Breast epithelium (tissue), 4 donors: ENCODE data around the gene PDE7B. TPM values are rescaled to one million over a fixed set of nuclear protein-coding genes. Genes with fewer than 3 reads are reported as not detected.
A peak's percentile ranks its signal among the peaks of the same experiment; 100 is the strongest.

ENCODE experiments used
- DNase-seq, 2 donors: peaks; one replicate each; pipeline ENCODE4 v3.0.0-alpha.2; 2019; ENCODE audit warnings: low spot score in 2 of 2
- H3K27ac ChIP-seq, 2 donors: fragments of 200-600 bp; sonication (generic) in 1 of 2; one replicate each; pipeline ENCODE4 v1.5.1; 2016 to 2019; ENCODE audit warnings: mild to moderate bottlenecking in 1 of 2
- H3K27me3 ChIP-seq, 2 donors: fragments of 200-600 bp; sonication (generic) in 1 of 2; one replicate each; pipeline versions ENCODE4 v1.5.1 to v1.6.0; 2017 to 2019; ENCODE audit warnings: control low read depth in 1 of 2, mild to moderate bottlenecking in 1 of 2
- H3K36me3 ChIP-seq: fragments of 200-600 bp; one replicate; pipeline ENCODE4 v1.5.1; 2019
- H3K4me1 ChIP-seq, 2 donors: fragments of 200-600 bp; sonication (generic); one replicate each; pipeline ENCODE4 v1.5.1; 2016 to 2019; ENCODE audit warnings: control low read depth in 1 of 2
- H3K4me3 ChIP-seq, 3 donors: fragments of 200-600 bp; sonication (generic); 1 replicate in 2 of 3; 2 replicates in 1 of 3; pipeline ENCODE4 v1.5.1; 2016 to 2019; ENCODE audit warnings: mild to moderate bottlenecking in 3 of 3, moderate library complexity in 2 of 3
- H3K9me3 ChIP-seq, 2 donors: fragments of 200-600 bp; sonication (generic) in 1 of 2; one replicate each; pipeline ENCODE4 v1.5.1; 2016 to 2019; ENCODE audit warnings: control low read depth in 1 of 2
- POLR2A ChIP-seq: fragments of 450-650 bp; IDR thresholded peaks from one replicate; pipeline ENCODE4 v1.6.1; 2016; ENCODE audit warnings: antibody characterized with exemption, mild to moderate bottlenecking, moderate library complexity
- POLR2AphosphoS5 ChIP-seq, 3 donors: sonication (generic); formaldehyde crosslinking; IDR thresholded peaks; one replicate each; pipeline ENCODE4 v1.6.1; 2017; ENCODE audit warnings: antibody characterized with exemption in 3 of 3
- intact Hi-C: fragments of 100-400 bp; cut with DNase I; formaldehyde crosslinking; loops from one replicate; pipeline ENCODE4 v1.15.1; 2023; ENCODE audit warnings: low total_unique reads
- total RNA-seq, 3 donors: library from RNA; depleted of rRNA; stranded (reverse); fragments of >200 nt; gene quantifications; one replicate each; pipeline ENCODE4 v1.1.0, GENCODE V29; 2016
- TF ChIP-seq, protein P1 (sequence below), 3 donors: fragments of 450-650 bp; IDR thresholded peaks; one replicate each; pipeline ENCODE4 v1.5.1; 2016 to 2017; ENCODE audit warnings: antibody characterized with exemption in 3 of 3, mild to moderate bottlenecking in 3 of 3, moderate library complexity in 3 of 3

PDE7B gene
- total RNA-seq, 3 donors from 2014 or later = 3.4 to 5.2 (median 5.1) TPM

DNA sequence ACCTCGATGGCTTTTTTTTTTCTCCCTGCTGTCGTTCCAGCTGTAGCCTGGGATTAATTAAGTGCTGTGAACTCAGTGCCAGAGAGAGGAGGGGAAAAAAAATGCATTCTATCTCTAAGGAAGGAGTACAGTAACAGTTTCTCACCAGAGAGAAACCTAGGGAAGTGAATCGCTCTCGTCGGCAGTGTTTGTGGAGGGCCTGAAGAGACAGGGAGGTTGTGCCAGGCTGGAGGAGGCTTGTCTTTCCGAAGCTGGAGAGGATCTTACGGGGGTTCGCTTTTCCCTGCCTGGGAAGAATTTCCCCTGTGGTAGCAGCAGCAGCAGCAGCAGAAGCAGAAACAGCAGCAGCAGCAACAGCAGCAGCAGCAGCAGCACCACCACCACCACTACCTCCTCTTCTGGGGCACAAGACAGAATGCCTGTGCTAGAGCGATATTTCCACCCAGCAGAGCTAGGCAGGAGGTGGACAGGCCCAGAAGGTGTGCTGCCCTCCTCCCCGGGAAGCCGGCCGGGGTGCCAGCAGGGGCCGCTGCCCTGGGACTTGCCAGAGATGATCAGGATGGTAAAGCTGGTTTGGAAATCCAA is 186.5 kb downstream of the PDE7B start:
- Histone ChIP-seq H3K4me3 (peak overlapping the region; percentile 25 to 56 (median 39)), H3K4me1 (peaks cover 0 to 4% of the 10 kb centered on the region in 2 donors), H3K9me3 (no peaks in the 10 kb centered on the region), H3K36me3 (no peaks in the 10 kb centered on the region), H3K27ac (peak overlapping the region; percentile 30 to 45), H3K27me3 (no peaks in the 10 kb centered on the region)
- TF ChIP-seq, protein P1, sequence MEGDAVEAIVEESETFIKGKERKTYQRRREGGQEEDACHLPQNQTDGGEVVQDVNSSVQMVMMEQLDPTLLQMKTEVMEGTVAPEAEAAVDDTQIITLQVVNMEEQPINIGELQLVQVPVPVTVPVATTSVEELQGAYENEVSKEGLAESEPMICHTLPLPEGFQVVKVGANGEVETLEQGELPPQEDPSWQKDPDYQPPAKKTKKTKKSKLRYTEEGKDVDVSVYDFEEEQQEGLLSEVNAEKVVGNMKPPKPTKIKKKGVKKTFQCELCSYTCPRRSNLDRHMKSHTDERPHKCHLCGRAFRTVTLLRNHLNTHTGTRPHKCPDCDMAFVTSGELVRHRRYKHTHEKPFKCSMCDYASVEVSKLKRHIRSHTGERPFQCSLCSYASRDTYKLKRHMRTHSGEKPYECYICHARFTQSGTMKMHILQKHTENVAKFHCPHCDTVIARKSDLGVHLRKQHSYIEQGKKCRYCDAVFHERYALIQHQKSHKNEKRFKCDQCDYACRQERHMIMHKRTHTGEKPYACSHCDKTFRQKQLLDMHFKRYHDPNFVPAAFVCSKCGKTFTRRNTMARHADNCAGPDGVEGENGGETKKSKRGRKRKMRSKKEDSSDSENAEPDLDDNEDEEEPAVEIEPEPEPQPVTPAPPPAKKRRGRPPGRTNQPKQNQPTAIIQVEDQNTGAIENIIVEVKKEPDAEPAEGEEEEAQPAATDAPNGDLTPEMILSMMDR (IDR thresholded peaks at IDR 0.05) = no peak
- no peak for TF ChIP-seq POLR2A
- no peak for TF ChIP-seq POLR2AphosphoS5 (IDR thresholded peaks at IDR 0.05)
- intact Hi-C loops = no loop called here
- DNase-seq = no peak

DNA sequence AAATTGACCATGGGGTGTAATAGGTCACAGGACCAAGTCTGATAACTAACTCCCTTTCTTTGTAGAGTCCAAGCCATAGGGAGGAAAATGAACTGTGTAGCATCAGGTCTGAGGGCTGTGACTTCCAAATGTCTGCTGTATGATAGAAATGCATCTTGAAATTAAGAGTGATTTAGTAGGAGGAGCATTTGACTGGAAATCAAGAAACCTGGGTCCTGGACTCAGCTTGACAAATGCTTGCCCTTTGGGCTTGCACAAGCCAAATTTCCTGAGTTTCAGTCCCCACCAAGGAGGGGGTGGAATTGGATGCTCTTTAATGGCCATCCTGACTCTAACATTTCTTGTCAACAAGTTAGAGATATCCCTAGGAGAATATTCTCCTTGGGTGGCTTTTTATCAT is 187.0 kb downstream of the PDE7B start:
- Histone ChIP-seq H3K27me3 (no peaks in the 10 kb centered on the region), H3K4me1 (peaks cover 0 to 4% of the 10 kb centered on the region in 2 donors), H3K4me3 (peak overlapping the region; percentile 25 to 56 (median 39)), H3K9me3 (no peaks in the 10 kb centered on the region), H3K27ac (peak overlapping the region; percentile 30 to 45), H3K36me3 (no peaks in the 10 kb centered on the region)
- intact Hi-C loops = no loop called here
- TF ChIP-seq POLR2A (no peak), POLR2AphosphoS5 (IDR thresholded peaks at IDR 0.05) (no peak)
- TF ChIP-seq, protein P1 (IDR thresholded peaks at IDR 0.05) = no peak
- no peak for DNase-seq

DNA sequence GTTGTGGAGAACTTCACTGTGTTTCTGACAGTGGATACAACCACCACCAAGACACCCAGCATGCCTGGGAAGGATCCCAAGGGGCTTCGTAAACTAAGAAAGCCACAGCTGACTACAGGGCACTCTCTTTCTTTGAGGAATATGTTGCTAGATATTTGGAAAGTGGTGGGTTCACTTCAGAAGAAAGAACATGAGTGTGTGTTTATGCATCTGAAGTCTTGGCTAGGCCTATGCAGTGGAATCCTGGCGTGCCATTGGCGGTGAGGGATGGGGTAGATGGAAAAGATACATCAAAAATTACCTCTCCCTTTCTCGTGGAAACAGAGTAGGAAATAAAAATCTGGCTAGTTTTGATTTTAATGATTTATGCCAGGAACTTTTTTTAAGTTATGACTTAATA is 187.7 kb downstream of the PDE7B start:
- TF ChIP-seq POLR2AphosphoS5 (IDR thresholded peaks at IDR 0.05) (no peak), POLR2A (no peak)
- TF ChIP-seq, protein P1 (IDR thresholded peaks at IDR 0.05) = no peak

DNA sequence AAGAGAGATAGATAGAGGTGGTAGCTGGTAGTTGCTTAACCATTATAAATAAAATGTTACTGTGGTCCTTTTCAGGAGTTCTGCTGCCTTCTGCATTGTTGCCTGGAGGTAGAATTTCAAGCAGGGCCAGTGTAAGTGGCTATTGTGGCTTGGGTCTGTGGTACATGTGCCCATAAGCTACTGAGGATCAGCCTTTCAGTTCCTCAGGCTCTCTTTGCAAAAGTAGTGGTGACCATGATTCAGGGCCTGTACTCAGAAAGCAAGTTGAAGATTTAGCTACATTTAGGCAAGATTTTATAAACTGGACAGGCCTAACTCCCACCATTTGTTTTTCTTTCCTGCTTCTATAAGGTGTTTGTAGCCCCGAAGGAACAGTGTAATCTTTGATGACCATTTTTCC is 199.0 kb downstream of the PDE7B start:
- Histone ChIP-seq H3K9me3 (no peaks in the 10 kb centered on the region), H3K27ac (peak overlapping the region; percentile 18 to 67), H3K36me3 (no peaks in the 10 kb centered on the region), H3K4me3 (peak overlapping the region in 1 of 3 donors; percentile 16), H3K27me3 (no peaks in the 10 kb centered on the region), H3K4me1 (no peaks in the 10 kb centered on the region)
- intact Hi-C loops = no loop called here
- TF ChIP-seq POLR2A (no peak), POLR2AphosphoS5 (IDR thresholded peaks at IDR 0.05) (no peak)
- TF ChIP-seq, protein P1 (IDR thresholded peaks at IDR 0.05) = no peak
- no peak for DNase-seq

More for the DNA sequence above, 187.7 kb downstream of the PDE7B start:
- H3K4me3 ChIP-seq = peak overlapping the region in 2 of 3 donors; percentile 39 to 56
- no peak for DNase-seq
- H3K4me1 ChIP-seq = peaks cover 0 to 4% of the 10 kb centered on the region in 2 donors
- H3K27ac ChIP-seq = peak overlapping the region; percentile 37 to 48
- intact Hi-C loops = no loop called here
- H3K27me3 ChIP-seq = no peaks in the 10 kb centered on the region
- no peaks in the 10 kb centered on the region for H3K9me3 ChIP-seq
- no peaks in the 10 kb centered on the region for H3K36me3 ChIP-seq

DNA sequence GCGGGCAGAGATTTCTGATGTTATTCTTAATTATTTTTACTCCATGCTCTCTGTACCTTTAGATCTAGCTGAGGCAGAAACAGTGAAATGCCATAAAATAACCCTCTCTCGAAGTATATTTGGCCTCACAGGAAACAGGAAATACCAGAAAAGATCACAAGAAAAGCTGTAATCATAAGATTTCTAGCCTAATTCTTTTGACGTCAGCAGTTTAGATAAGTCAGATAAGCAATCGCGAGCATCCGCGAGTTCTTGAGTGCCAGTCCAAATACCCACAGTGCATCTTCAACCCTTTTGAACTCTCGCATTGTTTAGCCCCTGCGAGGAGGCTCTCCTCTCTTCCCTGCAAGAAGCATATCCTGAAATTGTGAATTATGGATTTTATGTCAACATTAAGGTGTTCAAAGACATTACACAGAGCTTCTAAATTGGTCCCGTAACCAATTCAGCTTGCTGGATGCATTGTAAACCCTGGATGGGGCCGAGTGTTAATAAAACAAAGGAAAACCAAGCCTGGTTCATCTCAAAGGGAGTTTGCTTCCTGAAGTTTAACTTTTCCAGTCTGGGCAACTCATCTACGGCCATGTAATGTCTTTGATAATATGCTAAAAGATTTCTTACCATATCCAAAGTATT is 199.8 kb downstream of the PDE7B start:
- H3K27me3 ChIP-seq = no peaks in the 10 kb centered on the region
- TF ChIP-seq POLR2AphosphoS5 (IDR thresholded peaks at IDR 0.05) = no peak
- TF ChIP-seq, protein P1 (IDR thresholded peaks at IDR 0.05) = no peak
- peak overlapping the region; percentile 18 to 67 for H3K27ac ChIP-seq
- no peak overlapping the region for H3K4me3 ChIP-seq
- intact Hi-C loops = no loop called here
- H3K9me3 ChIP-seq = no peaks in the 10 kb centered on the region
- no peak for DNase-seq
- H3K4me1 ChIP-seq = no peaks in the 10 kb centered on the region
- H3K36me3 ChIP-seq = no peaks in the 10 kb centered on the region
